GM18511 (cell line): ENCODE data around the gene TPPP2.
A peak's percentile ranks its signal among the peaks of the same experiment; 100 is the strongest.

Experiments
- ATAC-seq: cut with Tn5 transposase; IDR thresholded peaks from one replicate; pipeline ENCODE4 v1.9.1; 2021; ENCODE audit warnings: mild to moderate bottlenecking, moderate library complexity; ENCODE audit not compliant: unreplicated experiment

The TPPP2 gene

DNA sequence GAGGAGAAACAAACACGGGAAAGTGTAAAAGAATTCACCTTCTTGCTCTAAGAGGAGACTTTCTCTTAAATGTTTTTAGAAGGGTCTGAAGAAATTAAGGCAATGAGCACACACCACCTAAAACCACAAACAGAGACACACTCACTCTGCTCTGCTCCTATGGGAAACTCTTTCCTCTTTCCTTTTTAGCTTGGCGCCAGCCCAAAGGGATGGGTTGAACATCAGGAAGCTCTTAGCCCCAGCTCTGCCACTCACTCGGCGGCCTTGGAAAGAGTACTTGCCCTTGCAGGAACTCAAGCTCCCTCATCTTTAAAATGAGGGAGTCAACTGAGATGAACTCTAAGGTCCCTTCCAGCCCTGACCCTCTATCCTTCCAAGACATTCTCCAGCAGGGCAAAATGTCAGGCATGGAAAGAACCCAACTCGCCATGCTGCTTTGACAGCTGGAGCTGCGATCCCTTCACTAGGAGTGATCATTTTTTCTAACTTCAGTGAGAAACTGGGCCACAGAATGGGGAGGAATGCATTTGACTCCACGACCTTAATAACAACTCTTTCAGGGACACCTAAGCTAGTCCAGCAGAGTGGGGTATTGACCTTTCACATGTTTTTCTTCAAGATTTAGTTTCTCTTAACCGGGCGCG is 26.6 kb downstream of the TPPP2 start:
- no peak for ATAC-seq

DNA sequence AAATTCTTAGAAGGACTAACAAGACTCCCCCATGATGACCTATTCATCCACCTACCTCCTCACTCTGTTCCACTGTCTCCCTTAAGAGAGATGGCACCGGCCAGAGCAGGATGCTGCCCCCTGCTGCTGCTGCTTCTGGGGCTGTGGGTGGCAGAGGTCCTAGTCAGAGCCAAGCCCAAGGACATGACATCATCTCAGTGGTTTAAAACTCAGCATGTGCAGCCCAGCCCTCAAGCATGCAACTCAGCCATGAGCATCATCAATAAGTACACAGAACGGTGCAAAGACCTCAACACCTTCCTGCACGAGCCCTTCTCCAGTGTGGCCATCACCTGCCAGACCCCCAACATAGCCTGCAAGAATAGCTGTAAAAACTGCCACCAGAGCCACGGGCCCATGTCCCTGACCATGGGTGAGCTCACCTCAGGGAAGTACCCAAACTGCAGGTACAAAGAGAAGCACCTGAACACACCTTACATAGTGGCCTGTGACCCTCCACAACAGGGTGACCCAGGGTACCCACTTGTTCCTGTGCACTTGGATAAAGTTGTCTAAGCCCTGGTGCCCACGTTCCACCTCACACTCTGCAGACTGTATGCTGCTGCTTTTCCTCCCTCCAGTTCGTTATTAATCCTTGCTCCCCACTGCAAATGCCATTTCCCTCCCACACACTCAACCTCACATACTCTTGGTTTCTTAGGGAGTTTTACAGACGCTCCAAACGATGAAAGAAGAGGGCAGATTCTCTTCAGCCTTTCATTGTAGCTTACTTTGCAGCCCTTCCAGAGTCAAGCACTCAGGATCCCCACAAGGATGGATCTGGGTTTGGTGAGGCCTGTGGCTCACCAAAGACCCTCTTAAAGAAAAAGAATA is 28.0 kb downstream of the TPPP2 start, which contains the start of gene RNASE8:
Gene RNASE8, plus strand, starts transcription at position 20 of the 873 bp plus-strand sequence. Its CDS starts 71 bp downstream, at position 91.
- ATAC-seq: no peak

DNA sequence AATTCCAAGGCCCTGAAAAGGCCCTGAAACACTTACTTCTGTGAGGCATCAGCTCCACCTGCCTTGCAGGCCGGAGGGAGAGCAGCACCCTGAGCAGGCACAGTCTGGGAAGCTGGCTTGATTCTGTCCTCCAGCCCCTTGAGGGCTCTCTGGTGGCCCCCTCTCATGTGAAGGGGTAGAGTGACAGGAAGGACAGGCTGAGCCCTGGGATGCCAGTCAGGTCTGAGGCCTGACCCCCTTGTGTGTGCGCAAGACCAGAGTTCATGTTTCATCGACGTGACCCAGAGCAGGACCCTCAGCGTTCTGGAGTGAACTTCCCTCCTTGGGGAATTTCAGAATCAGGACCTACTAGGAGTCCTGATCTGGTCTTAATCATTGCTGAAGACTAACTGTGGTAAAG is 28.9 kb downstream of the TPPP2 start:
- no peak for ATAC-seq

DNA sequence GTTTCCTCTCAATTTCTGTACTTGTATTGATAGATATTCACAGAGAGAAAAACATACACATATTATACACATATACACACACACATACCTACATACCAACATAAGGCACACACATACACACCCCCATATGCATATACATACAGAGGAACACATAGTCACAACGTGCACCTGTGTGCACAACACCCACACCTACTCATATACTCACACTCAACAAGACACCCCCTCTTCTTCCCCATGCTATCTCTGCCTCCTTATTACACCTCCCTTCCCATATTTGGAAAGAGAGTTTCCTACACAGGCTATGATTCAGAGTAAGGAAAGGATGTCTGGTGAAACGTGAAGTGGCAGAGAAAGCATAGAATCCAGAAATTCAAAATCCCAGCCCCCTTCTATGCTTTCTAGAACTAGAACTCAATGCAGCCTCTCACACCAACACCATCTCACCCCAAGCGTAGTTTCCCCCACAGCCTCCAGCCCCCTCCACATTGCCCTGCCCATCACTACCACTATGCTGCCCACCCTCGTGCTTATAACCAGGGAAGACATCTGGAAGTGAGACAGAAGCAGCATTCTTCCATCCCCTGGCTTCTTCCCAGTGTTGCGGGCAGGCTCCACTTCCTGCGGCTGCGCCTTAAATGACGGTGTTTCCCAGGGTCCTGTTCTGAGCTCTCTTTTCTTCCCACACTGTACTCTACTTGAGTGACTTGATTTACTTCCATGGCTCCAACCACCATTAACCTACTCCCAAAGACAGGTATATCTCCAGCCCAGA is 30.0 kb downstream of the TPPP2 start:
- ATAC-seq: no peak

DNA sequence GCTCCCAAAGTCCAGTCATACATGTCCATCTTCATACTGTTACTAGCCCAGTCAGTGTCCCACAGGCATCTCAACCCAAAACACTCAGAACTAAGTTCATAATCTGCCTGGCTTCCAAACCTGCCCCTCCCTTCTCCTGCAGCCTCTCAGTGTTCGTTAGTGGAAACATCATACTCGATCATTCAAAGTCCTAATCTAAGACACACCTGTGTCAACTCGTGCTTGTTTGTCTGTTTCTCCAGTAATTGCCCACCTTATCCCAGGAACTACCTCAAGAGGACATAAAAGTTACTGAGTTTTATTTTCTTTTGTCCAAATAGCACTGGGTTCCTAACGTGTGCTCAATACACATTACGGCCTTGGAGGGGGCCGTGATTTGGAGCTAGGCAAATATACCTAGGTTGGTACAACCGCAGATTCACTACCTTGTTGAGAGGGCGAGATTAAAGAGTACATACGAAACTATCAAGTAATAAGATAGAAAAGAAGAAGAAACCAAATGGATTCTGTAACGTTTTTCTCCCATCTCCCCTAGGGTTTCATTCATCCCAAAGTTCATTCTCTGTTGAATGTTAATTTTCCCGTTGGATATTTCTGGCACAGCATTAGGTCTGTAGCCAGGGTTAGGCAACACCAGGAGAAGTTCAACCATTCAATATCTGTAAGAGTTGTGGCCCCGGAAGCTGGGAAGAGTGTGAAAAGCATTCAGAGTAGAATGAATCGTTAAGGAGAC is 30.8 kb downstream of the TPPP2 start:
- no peak for ATAC-seq

DNA sequence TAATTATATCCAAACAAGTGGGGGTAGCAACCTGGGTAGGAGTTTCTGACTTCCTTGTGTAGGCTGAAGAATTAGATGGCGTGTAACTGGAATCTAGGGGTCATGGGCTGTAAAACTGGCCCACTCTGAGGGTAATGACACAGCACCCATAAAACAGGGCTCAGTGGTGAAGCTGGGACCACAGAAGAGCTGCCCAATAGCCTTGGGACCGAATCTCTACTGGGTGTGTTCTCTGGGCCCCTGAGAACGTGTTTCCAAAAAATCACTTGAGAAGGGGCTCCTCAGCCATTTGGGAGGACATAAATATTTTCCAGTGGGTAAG is 31.3 kb downstream of the TPPP2 start:
- ATAC-seq: no peak

DNA sequence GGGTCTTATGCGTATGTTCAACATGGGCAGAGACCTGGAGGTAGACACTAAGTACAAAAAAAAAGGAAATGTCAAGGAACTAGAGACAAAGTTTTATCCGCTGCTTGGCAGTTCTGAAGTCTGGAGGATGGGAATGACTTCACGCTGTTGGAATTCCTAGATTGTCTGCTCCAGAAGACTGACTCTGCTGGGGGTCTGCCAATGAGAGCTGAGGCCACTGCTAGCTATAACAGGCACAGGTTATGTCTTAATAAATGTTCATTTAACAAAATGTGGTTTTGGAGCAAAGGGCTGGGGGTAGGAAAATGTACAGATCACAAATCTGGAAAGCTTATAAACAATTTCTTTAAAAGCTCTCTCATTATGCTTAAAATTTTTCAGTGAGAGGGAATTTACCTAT is 33.5 kb downstream of the TPPP2 start:
- no peak for ATAC-seq

DNA sequence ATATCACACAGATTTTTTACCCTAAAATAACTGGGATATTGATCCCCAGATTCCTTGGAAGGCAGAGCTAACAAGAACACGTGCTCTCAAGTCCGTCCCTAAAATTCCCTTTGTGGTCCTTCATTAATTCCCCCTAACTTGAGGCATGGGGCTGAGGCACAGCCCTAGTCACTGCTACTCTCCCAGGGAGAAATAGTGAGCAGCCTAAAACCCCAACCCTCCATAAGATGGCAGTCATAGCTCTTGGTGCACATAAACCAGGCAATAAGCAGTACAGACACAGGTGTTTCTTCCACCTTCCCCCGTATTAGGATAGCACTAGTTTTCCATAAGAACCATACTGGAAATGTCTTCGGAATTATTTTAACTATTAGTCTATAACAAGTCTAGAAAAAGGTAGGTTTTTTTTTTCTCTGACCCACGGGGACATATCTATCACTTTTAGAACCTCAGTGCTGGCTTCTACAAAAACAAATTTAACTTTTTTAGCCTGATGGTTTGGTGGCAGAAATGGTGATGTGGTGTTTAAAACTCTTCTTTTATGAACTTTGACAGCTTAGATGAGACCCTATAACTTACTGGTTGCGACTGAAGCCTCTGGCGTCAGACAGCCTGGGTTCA is 37.0 kb downstream of the TPPP2 start:
- ATAC-seq: no peak

DNA sequence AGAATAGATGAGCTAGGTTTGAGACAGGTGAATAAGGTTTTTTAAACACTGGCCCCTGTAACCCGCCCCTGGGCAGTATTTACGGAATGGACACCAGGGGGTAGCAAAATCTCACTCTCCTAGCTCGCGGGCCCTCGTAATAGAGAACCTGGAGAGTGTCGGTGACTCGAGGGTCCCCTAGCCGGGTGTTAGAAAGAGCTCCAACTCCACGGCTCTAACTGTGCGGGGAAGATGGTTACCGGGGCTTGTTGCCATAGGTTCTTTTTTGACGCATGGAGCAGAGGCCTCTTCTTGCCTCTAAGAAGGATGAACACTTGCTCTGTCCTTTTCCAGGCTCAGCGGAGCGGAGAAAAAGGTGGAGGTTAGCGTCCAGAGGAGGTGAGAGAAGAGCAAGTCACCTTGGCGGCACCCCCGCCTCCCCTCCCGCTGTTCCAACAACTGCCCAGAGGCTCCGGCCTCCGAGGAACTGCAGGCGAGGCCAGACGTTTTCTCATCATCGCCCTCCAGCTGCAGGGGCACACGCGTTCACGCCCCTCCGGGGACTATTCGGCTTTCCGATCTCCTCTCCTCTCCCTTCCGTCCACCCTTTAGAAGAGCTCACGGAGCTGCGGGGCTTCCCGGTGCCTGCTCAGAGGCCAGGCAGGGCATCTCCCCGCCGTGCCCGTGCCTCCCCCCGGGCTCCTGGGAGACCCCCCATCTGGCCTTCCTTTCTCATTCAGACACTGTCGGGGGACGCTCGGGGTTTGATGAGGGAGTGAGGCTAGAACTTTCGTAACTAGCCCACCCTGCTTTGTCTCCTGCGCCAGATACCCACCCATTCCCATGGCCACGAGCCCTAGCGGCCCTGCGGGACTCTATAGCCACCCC is 38.7 kb downstream of the TPPP2 start:
- ATAC-seq: no peak

DNA sequence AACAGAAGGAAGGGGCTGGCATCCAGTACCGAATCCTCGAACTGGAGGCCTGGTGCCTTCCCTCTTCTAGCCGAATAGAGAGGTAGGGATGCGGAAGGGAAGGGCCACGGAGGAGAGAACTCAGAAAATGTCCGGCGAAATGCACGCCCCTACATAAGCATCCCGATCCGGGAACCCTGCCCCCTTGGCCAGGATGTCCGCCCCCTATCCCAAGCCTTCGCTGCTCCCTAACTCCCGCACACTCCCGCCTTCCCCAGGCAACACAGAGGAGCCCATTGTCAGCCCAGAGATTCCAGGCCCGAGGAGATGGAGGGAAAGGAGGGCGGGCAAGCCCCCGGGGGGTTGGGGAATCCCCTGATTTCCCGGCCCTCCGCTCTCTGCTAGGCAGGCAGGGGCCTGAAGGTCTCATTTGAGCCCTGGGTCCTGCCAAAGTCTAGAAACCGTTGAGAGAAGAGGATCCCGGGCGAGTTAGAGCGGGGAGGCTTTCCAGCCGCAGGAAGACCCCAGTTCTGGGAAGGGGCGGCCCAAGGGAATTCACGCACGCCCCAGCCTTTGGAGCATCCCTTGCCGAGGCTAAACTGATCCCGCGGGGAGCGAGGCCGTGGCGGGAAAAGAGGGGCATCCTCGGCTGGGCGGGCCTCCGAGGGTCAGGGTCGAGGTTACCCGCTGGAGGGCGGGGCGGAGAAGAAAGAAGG is 39.5 kb downstream of the TPPP2 start:
- ATAC-seq: no peak

DNA sequence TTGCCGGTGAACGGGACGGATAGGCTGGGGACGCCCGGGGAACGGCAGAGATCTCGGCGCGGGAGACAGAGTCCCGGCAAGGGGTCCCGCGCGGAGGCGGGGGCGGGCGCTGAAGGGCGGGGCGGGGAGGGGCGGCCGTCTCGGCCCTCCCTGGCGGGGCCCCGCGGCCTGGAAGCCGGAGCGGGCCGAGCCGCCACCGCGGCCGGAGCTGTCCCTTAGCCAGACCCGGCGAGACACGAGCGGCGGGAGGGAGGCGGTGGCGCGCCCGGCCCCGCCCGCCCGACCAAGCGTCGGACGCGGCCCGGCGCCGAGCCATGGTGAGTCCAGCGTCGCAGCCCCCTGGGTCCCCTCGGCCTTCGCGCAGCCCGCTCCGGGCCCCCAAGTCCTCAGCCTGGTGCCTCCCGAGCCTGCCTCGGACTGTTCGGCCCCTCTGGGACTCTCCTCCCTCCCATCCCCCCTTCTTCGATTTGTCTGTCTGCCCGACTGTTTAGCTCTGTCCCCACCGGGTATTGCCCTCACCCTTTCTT is 40.1 kb downstream of the TPPP2 start, which contains the start of gene ARHGEF40:
Gene ARHGEF40, plus strand, starts transcription at position 222 of the 527 bp plus-strand sequence. Its CDS starts 93 bp downstream, at position 315.
- no peak for ATAC-seq

DNA sequence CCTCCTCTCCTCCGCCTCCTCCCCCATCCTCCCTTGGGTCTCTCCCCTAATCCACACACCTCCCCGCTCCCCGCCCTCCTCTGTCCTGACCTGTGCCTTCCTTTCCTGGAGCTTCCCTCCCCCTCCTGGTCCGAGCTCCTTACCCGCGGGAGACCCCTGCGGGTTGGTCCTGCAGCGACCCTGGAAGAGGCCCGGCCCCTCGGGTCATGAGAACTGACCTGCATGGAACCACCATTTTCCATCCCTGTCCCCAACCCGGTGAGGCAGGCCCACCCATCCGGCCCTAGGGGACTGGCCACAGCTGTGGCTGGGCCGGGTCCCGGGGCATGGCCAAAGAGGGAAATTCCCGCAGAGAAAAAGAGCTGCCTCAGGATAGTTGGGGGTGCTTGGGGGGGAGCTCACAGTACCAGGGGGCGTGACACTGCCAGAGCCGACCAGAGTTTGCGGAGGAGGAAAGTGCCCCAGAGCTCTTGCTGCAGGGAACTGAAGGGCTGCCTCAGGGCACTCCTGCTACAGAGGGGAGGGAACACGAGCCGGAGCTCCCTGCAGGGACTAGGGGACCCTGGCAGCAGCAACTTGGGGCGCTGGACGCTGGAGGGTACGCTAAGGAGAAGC is 40.7 kb downstream of the TPPP2 start:
- ATAC-seq: peak; percentile 33

DNA sequence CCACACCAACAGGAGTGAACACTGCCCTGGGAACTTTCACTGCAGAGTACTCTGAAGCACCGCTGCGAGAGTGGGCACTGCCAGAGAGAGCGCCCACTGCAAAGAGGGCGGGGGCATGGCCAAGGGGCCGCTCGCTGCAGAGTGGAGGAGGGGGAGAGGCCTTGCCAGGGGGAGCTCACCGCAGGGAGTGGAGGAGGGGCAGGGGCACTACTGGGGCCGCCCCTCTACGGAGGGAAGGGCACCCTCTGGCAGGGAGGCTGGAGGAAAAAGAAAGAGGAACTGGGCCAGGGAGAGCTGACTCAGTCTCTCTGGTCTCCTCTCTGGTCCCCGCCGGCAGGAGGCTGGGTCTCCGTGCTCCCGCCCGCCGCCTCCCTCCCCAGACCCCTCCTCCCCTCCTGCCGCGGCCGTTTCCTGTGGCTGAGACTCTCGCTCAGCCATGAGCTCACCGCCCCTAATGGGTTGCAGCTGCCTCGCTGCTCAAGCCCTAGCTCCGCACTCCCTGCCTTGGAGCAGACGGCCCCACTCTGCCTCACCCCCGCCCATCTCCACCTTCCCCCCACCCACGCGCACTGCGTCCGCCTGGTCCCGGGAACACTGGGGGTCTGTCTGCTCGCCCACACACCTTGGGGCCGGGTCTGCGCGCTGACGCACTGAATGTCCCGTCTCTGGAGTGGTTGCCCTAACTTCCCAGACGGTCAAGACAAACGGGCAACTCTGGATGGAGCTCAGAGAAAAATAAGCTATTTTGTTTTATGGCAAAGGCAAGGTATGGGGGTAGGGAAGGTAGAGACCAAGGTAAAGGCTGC is 41.4 kb downstream of the TPPP2 start:
- peak; percentile 77 for ATAC-seq

DNA sequence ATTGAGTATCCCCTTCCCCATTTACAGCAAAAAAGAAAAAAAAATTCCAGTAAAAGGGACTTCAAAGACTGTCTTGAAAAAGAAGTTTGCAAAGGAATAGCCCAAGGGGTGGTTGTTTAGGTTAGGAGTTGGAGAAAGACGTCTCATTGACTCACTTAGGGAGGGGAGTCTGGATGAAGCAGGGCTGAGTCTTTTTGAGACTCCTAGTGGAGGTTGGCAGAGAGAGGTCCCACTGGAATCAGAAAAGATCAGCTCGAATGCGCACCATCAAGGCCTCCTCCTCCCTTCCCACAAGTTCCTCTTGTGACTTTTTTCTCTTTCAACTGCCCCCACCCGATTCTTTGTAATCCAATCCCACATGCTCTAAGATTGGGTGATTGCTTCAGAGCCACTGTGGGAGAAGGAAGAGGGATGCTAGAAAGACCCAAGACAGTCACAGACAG is 42.0 kb downstream of the TPPP2 start:
- ATAC-seq: no peak

DNA sequence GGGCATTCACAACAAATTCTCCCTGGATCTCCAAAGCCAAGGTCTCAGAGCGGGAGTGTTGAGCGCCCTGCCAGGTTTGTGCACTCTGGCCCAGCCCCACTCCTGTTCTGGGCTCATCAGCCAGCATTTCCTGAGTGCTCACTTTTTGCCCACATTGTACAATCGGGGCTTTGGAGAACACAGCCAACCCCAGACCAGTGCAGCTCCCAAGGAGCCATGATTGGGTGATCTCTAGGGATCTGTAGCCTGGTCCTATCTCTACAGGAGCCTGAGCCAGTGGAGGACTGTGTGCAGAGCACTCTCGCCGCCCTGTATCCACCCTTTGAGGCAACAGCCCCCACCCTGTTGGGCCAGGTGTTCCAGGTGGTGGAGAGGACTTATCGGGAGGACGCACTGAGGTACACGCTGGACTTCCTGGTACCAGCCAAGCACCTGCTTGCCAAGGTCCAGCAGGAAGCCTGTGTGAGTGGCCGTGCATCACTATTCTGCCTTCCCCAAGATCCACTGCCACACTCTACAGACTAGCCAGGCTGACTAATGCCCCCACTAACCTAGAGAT is 42.8 kb downstream of the TPPP2 start:
- ATAC-seq: no peak

DNA sequence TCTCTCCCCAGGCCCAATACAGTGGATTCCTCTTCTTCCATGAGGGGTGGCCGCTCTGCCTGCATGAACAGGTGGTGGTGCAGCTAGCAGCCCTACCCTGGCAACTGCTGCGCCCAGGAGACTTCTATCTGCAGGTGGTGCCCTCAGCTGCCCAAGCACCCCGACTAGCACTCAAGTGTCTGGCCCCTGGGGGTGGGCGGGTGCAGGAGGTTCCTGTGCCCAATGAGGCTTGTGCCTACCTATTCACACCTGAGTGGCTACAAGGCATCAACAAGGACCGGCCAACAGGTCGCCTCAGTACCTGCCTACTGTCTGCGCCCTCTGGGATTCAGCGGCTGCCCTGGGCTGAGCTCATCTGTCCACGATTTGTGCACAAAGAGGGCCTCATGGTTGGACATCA is 43.9 kb downstream of the TPPP2 start:
- ATAC-seq: no peak
